Muscle of arm (tissue), 12 donors: ENCODE results near the gene TBC1D16. TPM values are rescaled to one million over a fixed set of nuclear protein-coding genes. Genes with fewer than 3 reads are reported as not detected.

Experiments used
- DNase-seq: peaks from one replicate; pipeline ENCODE4 v3.0.0-alpha.2; 2013
- polyA plus RNA-seq, 12 donors: library from polyadenylated mRNA; unstranded; fragments of 120-200 nt; gene quantifications; one replicate each; pipeline ENCODE4 v1.2.1, GENCODE V29; 2013; ENCODE audit not compliant: insufficient read length in 12 of 12

The TBC1D16 gene
- polyA plus RNA-seq, 12 donors, result 24.9 to 35.8 (median 27.8) TPM; not detected in 1

- DNase-seq, result no peak
Measured at GRCh38 chr17:80027043-80027435, 8.6 kb downstream of the TBC1D16 start.

GRCh38 chr17:80026359-80027042 is 9.2 kb downstream of the TBC1D16 start:
- no peak for DNase-seq

- DNase-seq, result no peak
Measured at GRCh38 chr17:80025796-80026195, 9.9 kb downstream of the TBC1D16 start.

GRCh38 chr17:80025140-80025539 is 10.5 kb downstream of the TBC1D16 start:
- no peak for DNase-seq

GRCh38 chr17:80024206-80024972 is 11.3 kb downstream of the TBC1D16 start:
- DNase-seq, result no peak

- peak; percentile 55 for DNase-seq
Measured at GRCh38 chr17:80023481-80024205, 12.0 kb downstream of the TBC1D16 start.

GRCh38 chr17:80021600-80021999 is 14.1 kb downstream of the TBC1D16 start:
- no peak for DNase-seq

GRCh38 chr17:80018917-80019651 is 16.6 kb downstream of the TBC1D16 start:
- no peak for DNase-seq

GRCh38 chr17:80017226-80018010 is 18.3 kb downstream of the TBC1D16 start:
- DNase-seq, result no peak

- DNase-seq, result no peak
Measured at GRCh38 chr17:80012765-80013741, 22.6 kb downstream of the TBC1D16 start.

GRCh38 chr17:80011989-80012555 is 23.6 kb downstream of the TBC1D16 start:
- no peak for DNase-seq

GRCh38 chr17:80010283-80010858 is 25.3 kb downstream of the TBC1D16 start:
- DNase-seq, result no peak

GRCh38 chr17:80009391-80010282 is 26.0 kb downstream of the TBC1D16 start:
- DNase-seq, result no peak

GRCh38 chr17:80008848-80009247 is 26.8 kb downstream of the TBC1D16 start:
- no peak for DNase-seq

GRCh38 chr17:80008383-80008840 is 27.3 kb downstream of the TBC1D16 start:
- peak; percentile 72 for DNase-seq

- DNase-seq, result no peak
Measured at GRCh38 chr17:80007939-80008338, 27.7 kb downstream of the TBC1D16 start.

- DNase-seq, result no peak
Measured at GRCh38 chr17:80006811-80007752, 28.6 kb downstream of the TBC1D16 start.
